Hepatocyte (in vitro differentiated cells): Measurements from ENCODE around the gene CFL2. TPM values are rescaled to one million over a fixed set of nuclear protein-coding genes. Genes with fewer than 3 reads are reported as not detected.

Experiments used
- DNase-seq: peaks from one replicate; pipeline ENCODE4 v3.0.0-alpha.2; 2016; ENCODE audit warnings: low spot score
- H2AFZ ChIP-seq: fragments of 200-600 bp; sonication (generic); 2 replicates; pipeline ENCODE4 v1.6.0; 2016; ENCODE audit warnings: antibody characterized with exemption, mild to moderate bottlenecking
- H3K27ac ChIP-seq: fragments of 200-600 bp; sonication (generic); 2 replicates; pipeline ENCODE4 v1.5.1; 2016; ENCODE audit warnings: mild to moderate bottlenecking
- H3K27me3 ChIP-seq: fragments of 200-600 bp; sonication (generic); 2 replicates; pipeline ENCODE4 v1.6.1; 2016
- H3K36me3 ChIP-seq: fragments of 200-600 bp; sonication (generic); replicated peaks from 2 replicates; pipeline ENCODE4 v1.5.1; 2016; ENCODE audit warnings: low read depth; ENCODE audit not compliant: insufficient read depth
- H3K4me1 ChIP-seq: fragments of 200-600 bp; sonication (generic); 2 replicates; pipeline ENCODE4 v1.5.1; 2016; ENCODE audit warnings: mild to moderate bottlenecking, moderate library complexity; ENCODE audit not compliant: insufficient read depth
- H3K4me2 ChIP-seq: fragments of 200-600 bp; sonication (generic); 2 replicates; pipeline ENCODE4 v1.6.0; 2016
- H3K4me3 ChIP-seq: fragments of 200-600 bp; sonication (generic); 2 replicates; pipeline ENCODE4 v1.5.1; 2016; ENCODE audit warnings: mild to moderate bottlenecking
- H3K79me2 ChIP-seq: fragments of 200-600 bp; sonication (generic); 2 replicates; pipeline ENCODE4 v1.6.0; 2017; ENCODE audit warnings: mild to moderate bottlenecking
- H3K9me2 ChIP-seq: fragments of 200-600 bp; sonication (generic); replicated peaks from 2 replicates; pipeline ENCODE4 v1.6.0; 2017; ENCODE audit warnings: mild to moderate bottlenecking; ENCODE audit not compliant: insufficient read depth
- H3K9me3 ChIP-seq: fragments of 200-600 bp; sonication (generic); 2 replicates; pipeline ENCODE4 v1.5.1; 2016; ENCODE audit warnings: low read depth, mild to moderate bottlenecking
- H4K20me1 ChIP-seq: fragments of 200-600 bp; sonication (generic); 2 replicates; pipeline ENCODE4 v1.6.0; 2016; ENCODE audit warnings: mild to moderate bottlenecking; ENCODE audit not compliant: insufficient read depth, poor library complexity, severe bottlenecking
- CTCF ChIP-seq: fragments of 200-600 bp; sonication (generic); IDR thresholded peaks from 2 replicates; pipeline ENCODE4 v1.5.1; 2016; ENCODE audit warnings: antibody characterized with exemption, mild to moderate bottlenecking; ENCODE audit not compliant: poor library complexity
- EZH2 ChIP-seq: fragments of 200-600 bp; sonication (generic); IDR thresholded peaks from 2 replicates; pipeline ENCODE4 v1.6.1; 2016; ENCODE audit warnings: antibody characterized with exemption, mild to moderate bottlenecking, borderline replicate concordance
- EZH2phosphoT487 ChIP-seq: fragments of 200-600 bp; sonication (generic); IDR thresholded peaks from one replicate; pipeline ENCODE4 v1.6.1; 2018; ENCODE audit warnings: antibody characterized with exemption, mild to moderate bottlenecking, low read depth, moderate library complexity; ENCODE audit not compliant: unreplicated experiment, severe bottlenecking
- WGBS: methylation state at CpG from one replicate; pipeline ENCODE4 v1.1.6; 2016; ENCODE audit warnings: low lambda C conversion rate; ENCODE audit errors: missing lambda C conversion rate; 5-methylcytosine and 5-hydroxymethylcytosine counted together
- polyA plus RNA-seq: library from polyadenylated mRNA; unstranded; fragments of >200 nt; fragmentation: Nextera tagmentation; extraction: Ambion mirVana; gene quantifications from 2 replicates; pipeline ENCODE4 v1.2.1, GENCODE V29; 2016
- total RNA-seq: library from RNA; depleted of rRNA; stranded (reverse); fragments of >200 nt; gene quantifications from 2 replicates; pipeline ENCODE4 v1.2.3, GENCODE V29; 2014

CFL2 gene
- total and polyA plus RNA-seq, 2 experiments from 2014 or later = 39.5 to 46.6 TPM

GRCh38 chr14:34691206-34691605 lies 23.2 kb downstream of the CFL2 start:
- no peak overlapping the region for H2AFZ ChIP-seq
- H3K27ac ChIP-seq = no peak overlapping the region
- H3K9me2 ChIP-seq = no peaks in the 10 kb centered on the region
- no peaks in the 10 kb centered on the region for H3K9me3 ChIP-seq
- H3K4me2 ChIP-seq = no peak overlapping the region
- no peak for TF ChIP-seq EZH2
- no peak for TF ChIP-seq EZH2phosphoT487
- no peak for TF ChIP-seq CTCF
- no peaks in the 10 kb centered on the region for H3K36me3 ChIP-seq
- WGBS = 64% methylated on average over 4 of the region's 4 CpGs
- no peaks in the 10 kb centered on the region for H4K20me1 ChIP-seq
- H3K4me3 ChIP-seq = no peak overlapping the region
- H3K4me1 ChIP-seq = peaks cover 5% of the 10 kb centered on the region
- no peak for DNase-seq
- no peaks in the 10 kb centered on the region for H3K27me3 ChIP-seq
- H3K79me2 ChIP-seq = no peaks in the 10 kb centered on the region

- no peak overlapping the region for H2AFZ ChIP-seq
- no peaks in the 10 kb centered on the region for H3K27me3 ChIP-seq
- no peaks in the 10 kb centered on the region for H3K9me3 ChIP-seq
- H4K20me1 ChIP-seq = no peaks in the 10 kb centered on the region
- 76% methylated on average over 3 of the region's 3 CpGs for WGBS
- H3K9me2 ChIP-seq = no peaks in the 10 kb centered on the region
- TF ChIP-seq EZH2 = no peak
- TF ChIP-seq EZH2phosphoT487 = no peak
- no peak for TF ChIP-seq CTCF
- no peak overlapping the region for H3K4me3 ChIP-seq
- peaks cover 5% of the 10 kb centered on the region for H3K4me1 ChIP-seq
- H3K36me3 ChIP-seq = no peaks in the 10 kb centered on the region
- no peak overlapping the region for H3K4me2 ChIP-seq
- no peak overlapping the region for H3K27ac ChIP-seq
- H3K79me2 ChIP-seq = no peaks in the 10 kb centered on the region
- no peak for DNase-seq
Observed at GRCh38 chr14:34688470-34689206, 25.8 kb downstream of the CFL2 start.

- H3K9me3 ChIP-seq = no peaks in the 10 kb centered on the region
- no peak for DNase-seq
- H3K36me3 ChIP-seq = no peaks in the 10 kb centered on the region
- no peak overlapping the region for H3K4me3 ChIP-seq
- no peak overlapping the region for H3K27ac ChIP-seq
- WGBS = 54% methylated on average over 7 of the region's 7 CpGs
- no peaks in the 10 kb centered on the region for H3K79me2 ChIP-seq
- H2AFZ ChIP-seq = no peak overlapping the region
- H3K27me3 ChIP-seq = no peaks in the 10 kb centered on the region
- H3K4me1 ChIP-seq = no peaks in the 10 kb centered on the region
- H3K4me2 ChIP-seq = no peak overlapping the region
- H4K20me1 ChIP-seq = no peaks in the 10 kb centered on the region
- H3K9me2 ChIP-seq = no peaks in the 10 kb centered on the region
- TF ChIP-seq EZH2 = no peak
- TF ChIP-seq EZH2phosphoT487 = no peak
- TF ChIP-seq CTCF = no peak
Observed at GRCh38 chr14:34685819-34686428, 28.5 kb downstream of the CFL2 start.
